ENCODE data around the gene PRKAR2B.

- TF ChIP-seq CTCF (IDR thresholded peaks at IDR 0.05) (no peak), POLR2A (IDR thresholded peaks at IDR 0.05) (no peak)
Measured at GRCh38 chr7:107089627-107090026, 45.1 kb downstream of the PRKAR2B start.

Measured in heart left ventricle (tissue), 13 donors.